ENCODE data around the gene ATP6V1G3.

The ATP6V1G3 gene

DNA sequence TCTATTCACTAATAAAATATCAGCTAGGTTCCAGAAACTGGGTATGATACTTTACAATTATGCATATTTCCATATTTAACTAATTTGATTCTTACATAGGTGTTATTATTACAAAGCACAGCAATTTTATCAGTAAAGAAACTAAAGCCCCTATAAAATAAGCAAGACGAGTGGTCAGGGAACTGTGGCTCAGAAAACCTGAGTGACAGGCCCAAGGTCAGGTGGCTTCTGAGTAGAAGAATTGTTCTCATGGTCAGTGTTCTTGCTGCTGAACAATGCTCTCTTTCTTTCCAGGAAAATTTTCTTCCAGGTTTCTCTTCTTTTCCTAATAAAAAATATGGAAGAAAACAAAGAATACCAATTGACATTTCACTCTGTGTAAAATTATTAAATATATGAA is 2.2 kb upstream of the ATP6V1G3 start:
- no CpG with 5 or more reads among the region's 1 CpG for WGBS (ENCODE audit: insufficient coverage, insufficient read length)
- Histone ChIP-seq H3K36me3 (ENCODE audit: control insufficient read depth, insufficient read depth, low read length) (no peaks in the 10 kb centered on the region), H3K4me3 (ENCODE audit: low read length) (no peak overlapping the region), H3K4me1 (ENCODE audit: control insufficient read depth, insufficient read depth, low read length) (no peaks in the 10 kb centered on the region), H3K27me3 (ENCODE audit: control insufficient read depth, insufficient read depth, low read length) (no peaks in the 10 kb centered on the region), H3K27ac (ENCODE audit: low read length) (no peak overlapping the region), H3K9me3 (ENCODE audit: control insufficient read depth, insufficient read depth, low read length) (no peaks in the 10 kb centered on the region)
- DNase-seq (ENCODE audit: low read depth, low spot score), result no peak

DNA sequence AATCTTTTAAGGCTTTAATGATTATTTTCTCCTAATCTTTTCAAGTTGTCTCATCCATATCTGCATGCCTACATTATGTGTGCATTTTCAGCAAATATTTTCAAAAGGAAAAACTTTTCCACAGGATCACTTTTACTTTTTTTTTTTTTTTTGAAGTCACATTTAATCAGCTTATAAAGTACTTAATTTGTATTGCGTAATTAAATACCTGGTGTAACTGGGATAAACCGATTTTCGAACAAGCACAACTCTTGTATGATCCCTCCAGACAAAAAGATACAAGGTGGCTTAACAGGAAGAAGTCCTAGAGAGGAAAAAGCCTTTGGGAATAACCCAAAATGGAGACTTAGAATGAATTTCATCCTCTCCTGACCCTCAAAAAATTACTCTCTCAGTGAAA is 1.3 kb upstream of the ATP6V1G3 start:
- Histone ChIP-seq H3K36me3 (ENCODE audit: control insufficient read depth, insufficient read depth, low read length) (no peaks in the 10 kb centered on the region), H3K4me1 (ENCODE audit: control insufficient read depth, insufficient read depth, low read length) (no peaks in the 10 kb centered on the region), H3K4me3 (ENCODE audit: low read length) (no peak overlapping the region), H3K27ac (ENCODE audit: low read length) (no peak overlapping the region), H3K27me3 (ENCODE audit: control insufficient read depth, insufficient read depth, low read length) (no peaks in the 10 kb centered on the region), H3K9me3 (ENCODE audit: control insufficient read depth, insufficient read depth, low read length) (no peaks in the 10 kb centered on the region)
- WGBS (ENCODE audit: insufficient coverage, insufficient read length), result no CpG with 5 or more reads among the region's 3 CpGs
- no peak for DNase-seq (ENCODE audit: low read depth, low spot score)

GRCh38 chr1:198538579-198539364 is 1.7 kb downstream of the ATP6V1G3 start:
- Histone ChIP-seq H3K9me3 (ENCODE audit: control insufficient read depth, insufficient read depth, low read length) (no peaks in the 10 kb centered on the region), H3K4me3 (ENCODE audit: low read length) (no peak overlapping the region), H3K36me3 (ENCODE audit: control insufficient read depth, insufficient read depth, low read length) (no peaks in the 10 kb centered on the region), H3K27ac (ENCODE audit: low read length) (no peak overlapping the region), H3K4me1 (ENCODE audit: control insufficient read depth, insufficient read depth, low read length) (no peaks in the 10 kb centered on the region), H3K27me3 (ENCODE audit: control insufficient read depth, insufficient read depth, low read length) (no peaks in the 10 kb centered on the region)
- WGBS (ENCODE audit: insufficient coverage, insufficient read length), result 100% methylated on average over 1 of the region's 7 CpGs
- DNase-seq (ENCODE audit: low read depth, low spot score), result no peak

- no peak overlapping the region for H3K27ac ChIP-seq (ENCODE audit: low read length)
- no peaks in the 10 kb centered on the region for H3K36me3 ChIP-seq (ENCODE audit: control insufficient read depth, insufficient read depth, low read length)
- H3K9me3 ChIP-seq (ENCODE audit: control insufficient read depth, insufficient read depth, low read length), result no peaks in the 10 kb centered on the region
- H3K4me3 ChIP-seq (ENCODE audit: low read length), result no peak overlapping the region
- no peaks in the 10 kb centered on the region for H3K27me3 ChIP-seq (ENCODE audit: control insufficient read depth, insufficient read depth, low read length)
- no peaks in the 10 kb centered on the region for H3K4me1 ChIP-seq (ENCODE audit: control insufficient read depth, insufficient read depth, low read length)
- no peak for DNase-seq (ENCODE audit: low read depth, low spot score)
These were observed 4.8 kb downstream of the ATP6V1G3 start for GRCh38 chr1:198535631-198536030.

GRCh38 chr1:198534548-198535418 is 5.7 kb downstream of the ATP6V1G3 start:
- Histone ChIP-seq H3K36me3 (ENCODE audit: control insufficient read depth, insufficient read depth, low read length) (no peaks in the 10 kb centered on the region), H3K9me3 (ENCODE audit: control insufficient read depth, insufficient read depth, low read length) (no peaks in the 10 kb centered on the region), H3K4me3 (ENCODE audit: low read length) (no peak overlapping the region), H3K27me3 (ENCODE audit: control insufficient read depth, insufficient read depth, low read length) (no peaks in the 10 kb centered on the region), H3K4me1 (ENCODE audit: control insufficient read depth, insufficient read depth, low read length) (no peaks in the 10 kb centered on the region), H3K27ac (ENCODE audit: low read length) (no peak overlapping the region)
- WGBS (ENCODE audit: insufficient coverage, insufficient read length), result no CpG with 5 or more reads among the region's 1 CpG
- no peak for DNase-seq (ENCODE audit: low read depth, low spot score)

- WGBS (ENCODE audit: insufficient coverage, insufficient read length), result 100% methylated on average over 1 of the region's 3 CpGs
- Histone ChIP-seq H3K9me3 (ENCODE audit: control insufficient read depth, insufficient read depth, low read length) (no peaks in the 10 kb centered on the region), H3K27ac (ENCODE audit: low read length) (no peak overlapping the region), H3K36me3 (ENCODE audit: control insufficient read depth, insufficient read depth, low read length) (no peaks in the 10 kb centered on the region), H3K4me1 (ENCODE audit: control insufficient read depth, insufficient read depth, low read length) (no peaks in the 10 kb centered on the region), H3K4me3 (ENCODE audit: low read length) (no peak overlapping the region), H3K27me3 (ENCODE audit: control insufficient read depth, insufficient read depth, low read length) (no peaks in the 10 kb centered on the region)
- DNase-seq (ENCODE audit: low read depth, low spot score), result no peak
These were observed 8.6 kb downstream of the ATP6V1G3 start for GRCh38 chr1:198531891-198532290.

GRCh38 chr1:198530953-198531352 is 9.5 kb downstream of the ATP6V1G3 start:
- no peaks in the 10 kb centered on the region for H3K4me1 ChIP-seq (ENCODE audit: control insufficient read depth, insufficient read depth, low read length)
- H3K36me3 ChIP-seq (ENCODE audit: control insufficient read depth, insufficient read depth, low read length), result no peaks in the 10 kb centered on the region
- no peaks in the 10 kb centered on the region for H3K9me3 ChIP-seq (ENCODE audit: control insufficient read depth, insufficient read depth, low read length)
- no peak overlapping the region for H3K4me3 ChIP-seq (ENCODE audit: low read length)
- no CpG with 5 or more reads among the region's 3 CpGs for WGBS (ENCODE audit: insufficient coverage, insufficient read length)
- no peak for DNase-seq (ENCODE audit: low read depth, low spot score)
- no peaks in the 10 kb centered on the region for H3K27me3 ChIP-seq (ENCODE audit: control insufficient read depth, insufficient read depth, low read length)
- H3K27ac ChIP-seq (ENCODE audit: low read length), result no peak overlapping the region

DNA sequence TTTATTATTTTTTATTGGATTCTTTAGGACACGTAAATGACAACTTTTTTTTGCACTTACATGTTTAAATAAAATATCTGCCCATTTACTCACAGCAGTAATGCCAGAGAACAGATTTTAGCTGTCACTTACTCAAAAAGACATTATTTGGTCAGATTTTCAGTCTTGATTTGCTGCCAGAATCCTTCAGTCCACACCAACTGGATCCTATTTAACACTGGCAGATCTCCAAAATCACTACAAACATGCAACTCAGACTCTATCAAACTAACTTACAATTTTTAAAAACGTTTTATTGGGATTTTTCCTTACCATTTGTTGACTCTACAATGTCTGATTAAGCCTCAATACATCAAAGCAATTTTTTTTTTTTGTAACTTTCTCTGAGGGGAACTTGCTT is 11.1 kb downstream of the ATP6V1G3 start:
- WGBS (ENCODE audit: insufficient coverage, insufficient read length), result 100% methylated on average over 1 of the region's 2 CpGs
- H3K4me1 ChIP-seq (ENCODE audit: control insufficient read depth, insufficient read depth, low read length), result no peaks in the 10 kb centered on the region

GRCh38 chr1:198528364-198528763 is 12.1 kb downstream of the ATP6V1G3 start:
- Histone ChIP-seq H3K4me1 (ENCODE audit: control insufficient read depth, insufficient read depth, low read length) (no peaks in the 10 kb centered on the region), H3K36me3 (ENCODE audit: control insufficient read depth, insufficient read depth, low read length) (no peaks in the 10 kb centered on the region), H3K4me3 (ENCODE audit: low read length) (no peak overlapping the region), H3K27ac (ENCODE audit: low read length) (no peak overlapping the region), H3K9me3 (ENCODE audit: control insufficient read depth, insufficient read depth, low read length) (no peaks in the 10 kb centered on the region), H3K27me3 (ENCODE audit: control insufficient read depth, insufficient read depth, low read length) (no peaks in the 10 kb centered on the region)
- DNase-seq (ENCODE audit: low read depth, low spot score), result no peak
- no CpG with 5 or more reads among the region's 1 CpG for WGBS (ENCODE audit: insufficient coverage, insufficient read length)

More for the DNA sequence above, 11.1 kb downstream of the ATP6V1G3 start:
- Histone ChIP-seq H3K36me3 (ENCODE audit: control insufficient read depth, insufficient read depth, low read length) (no peaks in the 10 kb centered on the region), H3K4me3 (ENCODE audit: low read length) (no peak overlapping the region), H3K27me3 (ENCODE audit: control insufficient read depth, insufficient read depth, low read length) (no peaks in the 10 kb centered on the region), H3K27ac (ENCODE audit: low read length) (no peak overlapping the region), H3K9me3 (ENCODE audit: control insufficient read depth, insufficient read depth, low read length) (no peaks in the 10 kb centered on the region)
- DNase-seq (ENCODE audit: low read depth, low spot score), result no peak

- H3K4me1 ChIP-seq (ENCODE audit: control insufficient read depth, insufficient read depth, low read length), result peaks cover 2% of the 10 kb centered on the region
- no peak overlapping the region for H3K27ac ChIP-seq (ENCODE audit: low read length)
- no peak for DNase-seq (ENCODE audit: low read depth, low spot score)
- no peaks in the 10 kb centered on the region for H3K27me3 ChIP-seq (ENCODE audit: control insufficient read depth, insufficient read depth, low read length)
- no peaks in the 10 kb centered on the region for H3K9me3 ChIP-seq (ENCODE audit: control insufficient read depth, insufficient read depth, low read length)
- no peak overlapping the region for H3K4me3 ChIP-seq (ENCODE audit: low read length)
- no CpG with 5 or more reads among the region's 2 CpGs for WGBS (ENCODE audit: insufficient coverage, insufficient read length)
- no peaks in the 10 kb centered on the region for H3K36me3 ChIP-seq (ENCODE audit: control insufficient read depth, insufficient read depth, low read length)
These were observed 15.9 kb downstream of the ATP6V1G3 start for GRCh38 chr1:198524556-198524955.

Measured in iPS DF 6.9 (cell line).